D341Med (cell line): ENCODE measurements around the gene TREML2.
"Not testable (repeated sequence)": the region's sequence is repeated elsewhere in the genome, so short reads cannot be mapped to it uniquely, and the experiment has no call there.

Experiments
- DNase-seq: peaks from one replicate; pipeline ENCODE4 v3.0.0; 2012; ENCODE audit warnings: low spot score

TREML2 gene, protein sequence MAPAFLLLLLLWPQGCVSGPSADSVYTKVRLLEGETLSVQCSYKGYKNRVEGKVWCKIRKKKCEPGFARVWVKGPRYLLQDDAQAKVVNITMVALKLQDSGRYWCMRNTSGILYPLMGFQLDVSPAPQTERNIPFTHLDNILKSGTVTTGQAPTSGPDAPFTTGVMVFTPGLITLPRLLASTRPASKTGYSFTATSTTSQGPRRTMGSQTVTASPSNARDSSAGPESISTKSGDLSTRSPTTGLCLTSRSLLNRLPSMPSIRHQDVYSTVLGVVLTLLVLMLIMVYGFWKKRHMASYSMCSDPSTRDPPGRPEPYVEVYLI

GRCh38 chr6:41200901-41201763 is at the start of gene TREML2:
TSS of gene TREML2 (minus strand) at chr6:41201149. CDS start at chr6:41201008, 141 bp downstream.
- DNase-seq: no peak

- DNase-seq: no peak
Observed at GRCh38 chr6:41247882-41248705, 47.1 kb upstream of the TREML2 start.

DNA sequence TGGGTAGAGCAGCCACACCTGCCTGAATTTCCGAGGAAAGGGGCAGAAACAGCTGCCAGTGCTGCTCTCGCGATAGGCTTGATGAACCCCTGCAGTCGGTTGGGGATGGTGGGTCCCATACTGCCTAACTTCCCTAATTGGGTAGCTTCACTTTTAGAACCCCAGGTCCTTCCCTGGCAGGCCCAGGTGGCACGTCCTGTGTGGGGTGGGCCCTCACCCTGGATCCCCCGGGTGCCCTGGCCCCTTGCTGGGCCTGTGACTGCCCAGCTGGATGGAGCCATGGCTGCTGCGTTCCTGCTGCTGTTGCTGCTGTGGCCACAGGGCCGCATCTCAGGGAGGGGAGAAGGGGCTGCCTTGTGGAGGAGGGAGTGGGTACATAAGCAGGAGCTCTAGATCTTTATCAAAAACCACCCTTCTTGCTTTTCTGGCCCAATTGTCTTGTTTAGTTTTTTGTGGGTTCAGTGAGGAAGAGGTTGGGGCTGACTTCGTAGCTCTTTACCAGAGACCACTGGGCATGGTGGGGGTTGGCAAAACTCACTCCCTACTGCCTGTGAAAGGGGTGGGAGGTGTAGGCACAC is 46.4 kb upstream of the TREML2 start:
- DNase-seq: no peak

GRCh38 chr6:41246529-41246928 is 45.6 kb upstream of the TREML2 start:
- not testable (repeated sequence) for DNase-seq

DNA sequence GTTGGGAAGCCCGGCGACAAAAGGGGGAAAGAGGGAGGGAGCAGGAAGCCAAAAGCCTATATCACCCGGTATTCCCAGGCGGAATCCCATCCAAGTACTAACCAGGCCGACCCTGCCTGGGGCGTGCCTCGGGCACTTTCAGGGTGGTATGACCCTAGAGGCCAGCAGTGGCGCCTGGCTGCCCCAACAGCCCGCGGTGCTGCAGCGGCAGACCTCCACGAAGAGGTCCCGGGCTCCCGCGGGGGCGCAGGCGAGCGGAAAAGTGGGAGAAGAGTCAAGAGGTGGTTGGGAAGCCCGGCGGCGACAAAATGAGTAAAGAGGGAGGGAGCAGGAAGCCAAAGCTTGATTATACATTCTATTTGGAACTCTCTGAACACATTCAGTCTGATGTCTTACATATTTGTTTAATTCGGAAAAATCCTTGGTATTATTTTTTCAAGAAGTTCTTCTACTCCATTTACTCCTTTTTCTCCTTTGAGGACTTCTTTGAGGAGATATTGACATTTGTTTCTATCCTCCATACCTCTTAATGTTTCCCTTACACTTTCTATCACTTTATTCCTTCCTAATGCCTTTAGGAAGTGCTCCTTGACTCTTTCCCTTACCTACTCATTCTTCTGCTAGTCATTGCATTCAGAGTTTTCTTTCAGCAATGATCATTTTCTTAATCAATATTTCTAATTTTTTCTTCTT is 38.7 kb upstream of the TREML2 start:
- DNase-seq: no peak

DNA sequence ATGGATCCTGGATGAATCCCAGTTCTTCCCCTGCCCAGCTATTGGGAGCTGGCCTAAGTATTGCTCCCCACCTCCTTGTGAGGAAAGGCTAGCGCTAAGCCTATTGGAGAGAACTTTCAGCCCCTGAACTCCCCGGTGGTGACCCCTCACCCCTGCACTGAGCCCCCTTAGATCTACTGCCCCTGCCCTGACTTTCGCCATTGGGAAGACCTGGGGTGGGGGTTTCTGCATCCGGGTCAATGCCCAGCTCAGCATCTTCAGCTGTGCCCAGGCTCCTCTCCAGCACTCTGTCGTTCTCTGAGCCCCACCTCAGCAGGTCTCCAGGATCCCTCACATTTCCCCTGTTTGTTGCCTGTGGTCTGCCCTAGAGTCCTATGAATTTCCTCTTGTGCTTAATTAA is 36.2 kb upstream of the TREML2 start:
- no peak for DNase-seq

GRCh38 chr6:41236276-41236675 is 35.3 kb upstream of the TREML2 start:
- no peak for DNase-seq

DNA sequence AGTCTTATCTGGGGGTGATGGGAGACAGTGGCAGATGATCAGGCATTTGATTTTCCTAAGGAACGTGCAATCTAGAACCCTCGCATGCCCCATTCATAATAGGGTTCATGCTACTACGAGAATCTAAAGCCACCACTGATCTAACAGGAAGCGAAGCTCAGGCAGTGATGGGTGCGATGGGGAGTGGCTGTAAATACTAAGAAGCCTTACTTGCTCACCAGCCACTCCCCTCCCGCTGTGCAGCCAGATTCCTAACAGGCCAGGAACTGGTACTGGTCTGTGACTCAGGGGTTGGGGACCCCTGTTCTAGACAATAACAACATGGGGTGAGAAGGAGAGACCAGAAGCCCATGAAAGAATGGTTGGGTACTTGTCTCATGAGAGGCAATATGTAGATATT is 31.7 kb upstream of the TREML2 start:
- no peak for DNase-seq

DNA sequence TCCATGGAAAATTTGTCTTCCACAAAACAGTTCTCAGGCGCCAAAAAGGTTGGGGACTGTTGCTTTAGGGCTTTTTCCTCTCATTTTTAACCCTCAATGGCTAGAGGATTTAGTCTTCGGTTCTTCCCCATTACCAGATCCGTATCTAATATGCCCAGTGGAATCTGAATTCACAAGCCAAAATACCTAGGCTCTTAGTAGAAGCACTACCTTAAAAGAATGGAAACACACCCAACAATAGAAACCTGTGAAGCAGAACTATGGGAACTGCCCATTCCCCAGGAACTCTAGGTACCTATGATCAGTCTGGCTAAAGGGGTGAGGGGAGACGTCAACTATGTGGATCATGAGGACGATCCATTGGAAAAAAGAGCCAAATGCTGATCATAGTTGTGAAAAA is 30.3 kb upstream of the TREML2 start:
- no peak for DNase-seq

DNA sequence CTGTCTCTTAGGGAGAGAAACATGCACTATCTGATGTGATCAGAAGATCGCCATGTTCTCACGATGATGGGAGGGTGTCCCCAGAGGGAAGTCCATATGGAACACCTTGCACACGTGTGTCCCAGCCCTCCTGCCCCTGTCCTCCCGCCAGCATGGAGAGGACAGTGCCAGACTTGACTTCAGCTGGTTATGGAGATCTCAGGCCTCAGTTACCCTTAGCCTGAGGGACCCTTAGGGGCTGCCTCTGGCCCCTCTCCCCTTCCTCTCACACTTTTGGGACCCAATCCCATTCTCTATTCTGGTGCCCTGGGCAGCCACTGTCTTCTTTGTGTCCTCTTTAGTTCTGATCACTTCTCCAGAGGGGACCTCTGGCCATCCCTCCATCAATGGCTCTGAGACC is 28.8 kb upstream of the TREML2 start:
- no peak for DNase-seq

- no peak for DNase-seq
Observed at GRCh38 chr6:41228616-41229015, 27.7 kb upstream of the TREML2 start.

DNA sequence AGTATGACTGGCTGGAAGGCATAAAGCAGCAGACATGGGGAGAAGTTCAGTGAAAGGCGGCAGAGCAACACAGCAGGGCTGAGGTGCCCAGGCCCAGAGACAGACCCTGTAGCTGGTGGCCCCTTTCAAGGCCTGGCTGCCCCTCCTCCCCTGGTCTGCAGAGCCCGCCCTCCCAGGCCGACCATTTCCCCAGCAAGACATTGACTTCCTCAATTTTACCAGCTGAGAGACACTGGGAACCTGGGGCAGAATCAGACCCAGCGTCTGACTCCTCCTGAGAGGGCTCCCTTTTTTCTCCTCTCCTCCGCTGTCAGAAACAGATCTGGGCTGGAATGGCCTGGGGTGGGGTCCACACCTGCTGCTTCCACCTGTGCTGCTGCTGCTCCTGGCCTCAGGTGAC is 27.1 kb upstream of the TREML2 start, which contains the start of gene TREML4:
Gene TREML4 (plus strand): TSS at position 254 of the 400 bp plus-strand sequence. CDS start 79 bp downstream, at position 333.
- DNase-seq: no peak

GRCh38 chr6:41226752-41227151 is 25.8 kb upstream of the TREML2 start:
- DNase-seq: no peak

DNA sequence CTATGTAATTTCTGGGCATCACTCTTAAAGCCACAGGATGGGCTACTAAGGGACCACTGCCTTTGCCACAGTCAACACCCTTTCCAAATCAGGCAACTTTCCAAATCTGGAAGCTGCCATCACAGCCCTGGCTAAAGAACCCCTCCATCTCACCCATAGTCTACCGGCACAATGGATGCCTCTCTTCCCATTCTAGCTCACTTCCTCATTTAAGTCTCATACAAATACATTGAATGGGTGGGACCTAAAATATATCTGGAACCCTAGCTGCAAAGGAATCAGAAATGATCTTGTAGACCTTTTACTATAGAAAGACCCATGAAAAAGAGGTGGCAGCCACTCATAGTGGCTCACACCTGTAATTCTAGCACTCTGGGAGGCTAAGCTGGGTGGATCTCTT is 23.9 kb upstream of the TREML2 start:
- no peak for DNase-seq

DNA sequence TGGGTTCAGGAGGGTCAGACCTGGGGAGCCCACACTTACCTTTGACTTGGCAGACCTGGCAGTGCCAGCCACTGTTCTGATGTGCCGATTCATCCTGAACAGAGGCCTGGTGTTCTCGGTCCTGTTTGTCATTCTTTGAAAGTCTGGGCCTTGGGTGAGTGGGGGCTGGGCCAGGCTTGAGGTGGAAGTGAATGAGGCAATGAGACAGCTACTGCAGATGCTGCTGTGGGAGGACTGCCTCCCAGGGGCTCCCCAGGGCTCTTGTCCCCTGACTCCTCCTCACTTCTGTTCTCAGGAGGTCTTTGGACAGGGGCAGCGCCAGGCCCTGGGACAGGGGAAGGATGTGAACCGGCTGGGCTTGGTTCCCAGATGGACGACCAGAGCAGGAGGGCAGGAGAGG is 21.6 kb upstream of the TREML2 start:
- no peak for DNase-seq

DNA sequence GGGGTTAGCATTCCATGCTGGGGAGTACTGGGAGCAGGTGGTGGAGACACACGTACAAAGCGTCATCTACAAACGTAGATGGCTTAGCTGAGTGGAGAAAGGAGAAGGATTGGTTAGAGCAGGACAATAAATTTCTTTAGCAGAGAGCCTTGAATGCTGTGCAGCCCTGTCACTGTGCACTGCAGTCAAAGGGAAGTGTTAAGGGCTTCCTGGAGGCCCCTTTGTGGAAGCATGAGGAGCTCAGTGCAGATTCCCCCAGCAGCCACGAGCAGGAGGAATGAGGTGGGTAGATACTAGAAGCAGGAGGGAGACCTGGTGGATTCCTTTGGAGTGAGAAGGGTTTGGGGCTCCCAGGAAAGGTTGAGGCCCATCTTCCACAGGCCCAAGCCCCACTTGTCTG is 21.1 kb upstream of the TREML2 start:
- DNase-seq: no peak

- DNase-seq: no peak
Observed at GRCh38 chr6:41216616-41217015, 15.7 kb upstream of the TREML2 start.

DNA sequence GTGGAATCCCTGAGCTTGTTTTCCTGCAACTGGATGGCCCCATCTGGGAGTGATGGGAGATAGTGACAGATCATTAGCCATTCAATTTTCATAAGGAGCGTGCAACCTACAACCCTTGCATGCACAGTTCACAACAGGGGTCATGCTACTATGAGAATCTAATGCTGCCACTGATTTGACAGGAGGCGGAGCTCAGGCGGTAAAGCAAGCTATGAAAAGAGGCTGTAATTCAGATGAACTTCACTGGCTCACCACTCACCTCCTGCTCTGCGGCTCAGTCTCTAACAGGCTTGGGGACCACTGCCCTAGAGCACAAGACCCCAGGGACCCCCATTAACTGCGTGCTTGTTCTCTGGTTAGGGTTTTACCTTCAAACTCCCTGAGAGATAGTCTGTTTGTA is 14.8 kb upstream of the TREML2 start:
- no peak for DNase-seq

GRCh38 chr6:41214559-41215238 is 13.8 kb upstream of the TREML2 start:
- DNase-seq: no peak

DNA sequence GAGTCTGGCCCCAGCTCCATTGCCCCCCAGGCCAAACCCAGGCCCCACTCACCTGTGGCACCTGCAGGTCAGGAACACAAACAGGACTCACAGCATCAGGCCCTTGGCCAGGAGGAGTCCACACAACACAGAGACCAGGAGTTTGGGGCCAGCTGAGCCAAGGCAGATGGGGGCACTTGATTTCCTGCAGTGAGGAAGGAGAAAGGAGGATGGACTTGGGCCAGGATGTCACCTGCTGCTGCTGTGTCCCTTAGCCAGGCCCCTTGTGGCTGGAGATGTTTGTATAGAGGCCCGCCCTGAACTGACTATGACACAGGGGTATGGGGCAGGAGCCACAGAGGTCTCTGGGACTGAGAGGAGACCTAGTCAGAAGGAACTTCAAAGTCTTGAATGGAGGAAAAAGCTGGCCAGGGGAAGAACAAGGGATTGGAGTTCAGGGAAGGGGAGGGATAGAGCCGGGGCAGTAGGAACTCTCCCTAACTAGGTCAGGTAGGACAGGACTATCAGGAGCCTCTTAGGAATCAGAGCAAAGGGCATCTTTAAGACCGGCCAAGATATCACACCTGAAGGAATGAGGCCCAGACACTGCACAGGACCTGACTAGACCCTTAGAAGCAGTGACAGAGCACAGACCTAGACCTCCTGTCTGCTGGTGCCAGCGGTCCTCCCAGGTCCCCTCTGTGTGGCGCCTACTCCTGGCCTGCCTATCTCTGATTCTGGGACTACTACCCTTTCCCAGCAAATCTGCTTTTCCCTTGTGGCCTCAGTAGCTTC is 8.8 kb upstream of the TREML2 start:
- DNase-seq: no peak
